ENCODE results near the gene C12orf76.

GRCh38 chr12:110071967-110072366, 23.6 kb upstream of the C12orf76 start:
- TF ChIP-seq, protein P1, sequence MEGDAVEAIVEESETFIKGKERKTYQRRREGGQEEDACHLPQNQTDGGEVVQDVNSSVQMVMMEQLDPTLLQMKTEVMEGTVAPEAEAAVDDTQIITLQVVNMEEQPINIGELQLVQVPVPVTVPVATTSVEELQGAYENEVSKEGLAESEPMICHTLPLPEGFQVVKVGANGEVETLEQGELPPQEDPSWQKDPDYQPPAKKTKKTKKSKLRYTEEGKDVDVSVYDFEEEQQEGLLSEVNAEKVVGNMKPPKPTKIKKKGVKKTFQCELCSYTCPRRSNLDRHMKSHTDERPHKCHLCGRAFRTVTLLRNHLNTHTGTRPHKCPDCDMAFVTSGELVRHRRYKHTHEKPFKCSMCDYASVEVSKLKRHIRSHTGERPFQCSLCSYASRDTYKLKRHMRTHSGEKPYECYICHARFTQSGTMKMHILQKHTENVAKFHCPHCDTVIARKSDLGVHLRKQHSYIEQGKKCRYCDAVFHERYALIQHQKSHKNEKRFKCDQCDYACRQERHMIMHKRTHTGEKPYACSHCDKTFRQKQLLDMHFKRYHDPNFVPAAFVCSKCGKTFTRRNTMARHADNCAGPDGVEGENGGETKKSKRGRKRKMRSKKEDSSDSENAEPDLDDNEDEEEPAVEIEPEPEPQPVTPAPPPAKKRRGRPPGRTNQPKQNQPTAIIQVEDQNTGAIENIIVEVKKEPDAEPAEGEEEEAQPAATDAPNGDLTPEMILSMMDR (IDR thresholded peaks at IDR 0.05), result no peak
- no peak for TF ChIP-seq POLR2AphosphoS5 (IDR thresholded peaks at IDR 0.05)
